GM18870 (cell line): ENCODE data around the gene NRXN3.
"Not testable (repeated sequence)": the region's sequence is repeated elsewhere in the genome, so short reads cannot be mapped to it uniquely, and the experiment has no call there.

Experiments
- ATAC-seq: cut with Tn5 transposase; IDR thresholded peaks from one replicate; pipeline ENCODE4 v1.9.1; 2021; ENCODE audit warnings: moderate library complexity; ENCODE audit not compliant: unreplicated experiment

Gene NRXN3

DNA sequence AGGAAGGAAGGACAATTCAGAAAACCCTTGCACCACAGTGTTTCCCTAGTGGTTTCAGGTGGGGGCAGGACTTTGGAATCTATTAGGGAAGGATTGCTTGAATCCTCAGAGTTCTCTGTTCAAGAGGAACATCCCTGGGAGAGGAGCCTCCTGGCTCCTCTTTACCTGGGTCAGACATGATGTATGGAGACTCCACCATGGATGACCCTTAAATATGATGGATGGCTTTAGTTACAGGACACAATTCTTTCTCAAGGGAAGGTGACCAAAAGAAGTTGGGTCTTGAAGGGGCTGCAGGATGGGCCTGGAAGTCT, 396.6 kb downstream of the NRXN3 start:
- peak; percentile 4 for ATAC-seq

DNA sequence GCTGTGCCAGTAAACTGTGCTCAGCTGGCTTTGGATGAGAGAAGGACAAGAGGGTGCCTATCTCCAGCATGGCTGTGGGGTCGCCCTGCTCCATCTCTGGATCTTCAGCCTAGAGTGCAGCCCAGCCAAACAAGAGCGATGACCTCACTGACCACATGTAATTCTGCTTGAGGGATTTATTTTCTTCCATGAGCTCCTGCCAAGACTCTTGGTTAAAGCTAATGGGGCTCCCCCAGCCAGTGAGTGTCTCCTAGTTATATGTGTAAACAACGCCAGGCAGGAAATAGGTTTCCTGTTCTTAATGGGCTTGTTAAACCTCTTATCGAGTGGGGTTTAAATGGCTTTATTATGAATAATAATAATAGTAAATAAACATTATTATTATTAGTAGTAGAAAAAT, 397.2 kb downstream of the NRXN3 start:
- no peak for ATAC-seq

DNA sequence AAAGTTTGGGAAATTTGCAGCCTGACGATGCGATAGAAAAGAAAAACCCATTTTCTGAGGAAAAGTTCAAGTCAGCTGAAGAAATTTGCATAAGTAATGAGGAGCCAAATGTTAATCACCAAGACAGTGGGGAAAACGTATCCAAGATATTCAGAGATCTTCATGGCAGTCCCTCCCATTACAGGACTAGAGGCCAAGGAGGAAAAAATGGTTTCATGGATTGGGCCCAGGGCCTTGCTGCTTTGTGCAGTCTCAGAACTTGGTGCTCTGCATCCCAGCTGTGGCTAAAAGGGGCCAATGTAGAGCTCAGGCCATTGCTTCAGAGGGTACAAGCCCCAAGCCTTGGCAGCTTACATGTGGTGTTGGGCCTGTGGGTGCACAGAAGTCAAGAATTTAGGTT, 403.6 kb downstream of the NRXN3 start:
- not testable (repeated sequence) for ATAC-seq

DNA sequence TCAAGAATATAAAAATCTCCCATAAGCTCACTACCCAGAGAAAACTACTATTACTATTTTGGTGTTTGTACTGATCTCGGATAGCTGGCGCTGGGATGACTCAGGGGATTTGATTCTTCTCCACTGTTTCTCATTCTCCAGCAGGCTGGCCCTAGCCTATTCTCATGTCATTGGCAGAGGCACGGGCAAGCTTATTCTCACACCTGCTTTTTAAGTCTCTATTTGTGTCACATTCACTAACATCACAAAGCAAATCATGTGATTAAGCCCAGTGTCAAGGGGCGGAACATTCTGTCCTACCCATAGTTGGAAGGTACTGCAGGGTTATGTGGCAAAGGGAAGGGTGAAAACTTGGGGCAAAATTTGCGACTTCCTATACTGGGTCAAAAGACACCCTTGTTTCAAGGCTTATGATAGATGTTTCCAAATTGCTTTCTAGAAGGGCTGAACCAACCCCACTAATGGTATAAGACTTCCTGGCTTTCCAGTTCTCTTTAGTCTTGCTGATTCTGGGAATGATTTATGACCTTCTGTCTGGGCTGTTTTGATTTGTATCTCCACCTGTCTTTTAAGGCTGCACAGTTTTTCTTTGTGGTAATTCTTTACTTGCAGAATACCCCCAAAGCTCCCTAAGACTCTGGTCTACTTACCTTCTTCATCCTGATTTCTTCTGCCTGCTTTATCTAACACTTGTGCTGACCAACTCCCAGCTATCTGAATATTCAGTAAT, 406.4 kb downstream of the NRXN3 start:
- ATAC-seq: no peak

DNA sequence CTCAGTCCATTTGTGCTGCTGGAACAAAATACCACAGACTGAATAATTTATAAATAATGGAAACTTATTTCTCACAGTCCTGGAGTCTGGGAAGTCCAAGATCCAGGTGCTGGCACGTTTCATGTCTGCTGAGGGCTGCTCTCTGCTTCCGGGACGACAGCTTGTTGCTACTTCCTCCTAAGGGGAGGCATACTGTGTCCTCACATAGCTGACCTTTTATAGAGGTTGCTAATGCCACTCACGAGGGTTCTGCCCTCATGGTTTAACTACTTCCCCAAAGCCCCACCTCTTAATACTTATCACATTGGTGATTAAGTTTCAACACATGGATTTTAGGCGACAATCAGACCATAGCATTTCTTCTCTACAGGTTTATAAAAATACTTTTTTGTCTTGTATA, 411.1 kb downstream of the NRXN3 start:
- ATAC-seq: no peak

DNA sequence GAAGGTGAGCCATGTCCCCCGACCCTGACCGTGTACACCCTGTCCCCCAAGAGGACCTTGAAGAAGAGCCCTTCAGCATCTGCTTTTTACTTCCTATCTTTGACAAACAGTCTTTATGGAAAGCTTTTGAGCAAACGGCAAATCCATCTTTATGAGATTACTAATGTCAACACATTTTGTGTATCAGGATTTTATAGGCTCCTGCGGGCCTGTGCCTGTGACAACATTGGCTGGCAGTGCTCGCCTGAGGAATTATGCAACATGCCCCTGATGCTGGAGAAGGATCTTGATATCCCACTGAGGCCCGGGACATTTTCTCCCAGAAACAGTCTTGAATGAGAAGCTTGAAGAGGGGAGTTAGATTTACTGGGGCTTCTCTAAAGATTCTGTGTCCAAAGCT, 416.5 kb downstream of the NRXN3 start:
- no peak for ATAC-seq

DNA sequence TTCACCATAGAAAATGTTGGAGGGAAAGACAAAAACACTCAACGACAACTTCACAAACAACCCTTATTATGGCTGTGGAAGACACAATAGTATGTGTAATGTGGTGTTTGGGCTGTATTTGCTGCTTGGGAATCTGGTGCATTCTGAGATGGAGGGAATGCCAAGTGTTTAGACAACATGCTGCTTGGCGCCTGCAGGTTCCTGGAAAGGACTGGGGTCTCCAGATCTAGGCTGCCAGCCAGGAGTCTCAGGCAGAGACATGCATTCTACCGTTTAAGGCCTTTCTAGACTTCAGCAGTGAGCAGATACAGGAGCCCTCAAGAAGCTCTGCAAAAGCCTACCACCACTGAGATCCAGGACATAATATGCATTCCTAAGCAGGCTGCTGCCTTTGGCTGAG, 418.7 kb downstream of the NRXN3 start:
- no peak for ATAC-seq

DNA sequence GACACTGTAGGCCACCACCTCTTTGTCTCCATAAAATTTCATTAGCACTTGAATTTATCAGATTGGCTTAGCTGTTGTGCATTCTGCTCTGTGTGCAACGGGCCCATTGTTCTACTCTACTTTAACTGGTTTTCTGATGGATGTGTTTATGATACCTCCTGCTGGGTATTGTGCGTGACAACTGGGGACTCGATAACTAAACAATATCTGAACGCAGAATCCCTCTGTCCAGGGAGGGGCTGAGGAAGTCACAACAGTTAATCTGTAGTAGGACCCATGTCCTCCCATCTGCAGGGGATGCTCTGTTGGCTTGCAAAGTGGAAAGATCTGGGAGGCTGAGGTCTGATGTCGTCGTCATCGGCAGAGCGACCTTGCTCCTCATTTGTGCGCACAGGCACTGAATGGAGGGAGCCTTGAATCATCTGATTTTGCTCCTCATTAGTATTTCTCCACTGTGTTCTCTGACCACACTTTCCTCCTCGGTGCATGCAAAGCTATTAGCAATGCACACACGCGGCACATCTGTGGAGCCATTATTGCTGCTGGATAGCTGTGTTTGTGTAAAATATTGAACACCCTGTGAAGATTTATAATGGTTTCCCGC, 422.5 kb downstream of the NRXN3 start:
- ATAC-seq: no peak

DNA sequence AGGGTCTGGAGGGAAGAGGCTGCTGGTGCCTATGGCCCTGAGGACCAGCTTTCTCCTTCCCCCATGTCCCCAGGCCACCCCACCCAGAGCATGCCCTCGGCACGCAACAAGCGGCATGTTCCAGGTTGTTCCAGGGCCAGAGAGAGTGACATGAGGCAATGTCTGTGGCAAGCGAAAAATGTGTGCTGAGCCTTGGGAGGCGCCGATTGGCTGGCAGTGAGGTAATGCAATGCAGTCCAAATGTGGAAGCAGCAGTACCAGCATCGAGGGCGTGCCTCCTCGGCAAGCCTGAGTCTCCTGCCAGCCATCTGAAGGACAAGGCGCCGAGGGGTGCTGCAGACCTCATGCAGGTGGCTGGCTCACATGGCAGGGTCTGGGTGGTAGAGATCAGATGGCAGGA, 423.8 kb downstream of the NRXN3 start:
- ATAC-seq: no peak

DNA sequence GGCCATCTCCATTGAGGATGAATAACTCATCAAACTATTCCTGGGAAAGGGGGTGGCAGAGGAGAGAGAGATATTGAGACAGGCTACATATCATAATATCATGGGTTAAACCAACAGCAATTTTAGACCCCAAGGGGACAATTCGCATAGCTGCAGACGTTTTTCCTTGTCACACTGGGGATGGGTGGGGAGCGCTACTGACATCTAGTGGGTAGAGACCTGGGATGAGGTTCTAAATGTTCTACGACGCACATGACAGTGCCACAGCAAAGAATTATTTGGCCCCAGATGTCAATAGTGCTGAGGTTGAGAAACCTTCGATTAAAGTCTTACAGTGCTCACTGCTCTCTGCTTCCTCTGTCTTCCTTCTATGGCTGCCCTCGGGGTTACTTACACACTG, 425.6 kb downstream of the NRXN3 start:
- ATAC-seq: no peak

DNA sequence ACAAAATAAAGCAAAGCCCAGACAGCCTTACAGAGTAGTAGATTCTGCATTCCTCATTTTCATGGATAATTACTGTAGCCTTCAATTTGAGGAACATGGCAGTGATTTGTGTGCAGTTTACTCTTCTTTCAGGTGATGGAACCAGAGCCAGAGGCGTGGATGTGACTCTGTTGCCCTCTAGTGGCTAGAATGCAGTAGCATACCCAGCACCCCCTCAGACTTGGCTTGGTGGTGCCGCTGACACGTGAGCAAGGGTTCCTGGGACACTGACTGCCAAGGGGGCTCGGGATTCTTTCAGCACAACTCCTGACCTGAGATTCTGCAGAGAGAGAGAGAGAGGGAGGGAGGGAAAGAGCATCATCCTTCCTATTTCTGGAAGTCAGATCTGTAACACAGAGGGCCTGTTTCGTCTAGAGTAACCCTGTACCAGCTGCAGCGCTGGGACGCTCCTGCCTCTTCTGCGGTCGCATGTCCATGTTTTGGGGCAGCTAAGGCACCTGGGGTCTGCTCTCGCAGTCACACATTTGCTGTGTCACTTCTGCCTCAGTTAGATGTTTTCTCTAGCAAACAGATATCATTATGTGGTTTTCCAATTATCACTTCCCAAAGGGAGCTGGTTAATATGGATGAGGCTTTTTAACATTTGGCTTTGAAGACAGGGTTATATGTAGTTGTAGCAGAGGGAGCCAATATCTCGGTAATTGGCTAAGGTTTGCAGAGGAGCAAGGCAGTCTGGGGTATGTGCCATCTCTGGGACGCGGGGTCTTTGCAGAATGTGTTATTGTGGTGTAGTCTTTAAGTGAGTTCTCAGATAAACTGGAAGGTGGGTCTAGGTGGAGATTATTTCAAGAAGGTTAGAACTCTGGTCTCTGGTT, 428.1 kb downstream of the NRXN3 start:
- ATAC-seq: peak; percentile 86

DNA sequence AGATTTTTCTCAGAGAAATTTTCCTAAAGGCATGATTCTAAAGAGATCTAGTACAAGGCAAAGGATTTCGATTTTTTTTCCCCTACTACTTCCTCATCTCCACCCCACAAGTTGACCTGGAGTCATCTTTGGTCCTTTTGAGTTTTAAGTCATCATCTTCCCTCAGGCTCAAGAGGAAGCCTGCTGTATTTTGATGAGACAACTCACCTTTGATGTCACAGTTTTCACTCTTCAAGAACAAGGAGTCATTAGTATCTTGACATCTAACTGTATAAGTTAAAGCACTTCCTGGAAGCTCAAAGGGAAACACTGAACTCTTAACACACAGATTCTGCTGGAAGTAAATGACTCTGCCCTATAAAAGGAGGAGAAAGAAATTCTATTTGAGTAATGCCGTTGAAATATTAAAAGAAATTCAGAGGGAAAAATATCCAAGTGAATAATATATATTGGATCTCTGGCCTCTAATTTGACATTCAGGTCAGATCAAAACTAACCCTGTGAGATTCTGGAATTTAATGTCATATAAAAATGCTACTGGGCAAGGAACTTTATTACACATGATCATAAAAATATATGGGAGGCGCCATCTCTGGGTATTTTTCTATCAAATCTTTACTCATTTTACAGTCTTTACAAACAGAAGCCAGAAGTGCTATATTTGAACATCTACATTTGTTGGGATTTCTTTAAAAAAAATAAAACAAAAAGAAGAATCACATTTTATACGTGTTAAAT, 435.0 kb downstream of the NRXN3 start:
- ATAC-seq: no peak

DNA sequence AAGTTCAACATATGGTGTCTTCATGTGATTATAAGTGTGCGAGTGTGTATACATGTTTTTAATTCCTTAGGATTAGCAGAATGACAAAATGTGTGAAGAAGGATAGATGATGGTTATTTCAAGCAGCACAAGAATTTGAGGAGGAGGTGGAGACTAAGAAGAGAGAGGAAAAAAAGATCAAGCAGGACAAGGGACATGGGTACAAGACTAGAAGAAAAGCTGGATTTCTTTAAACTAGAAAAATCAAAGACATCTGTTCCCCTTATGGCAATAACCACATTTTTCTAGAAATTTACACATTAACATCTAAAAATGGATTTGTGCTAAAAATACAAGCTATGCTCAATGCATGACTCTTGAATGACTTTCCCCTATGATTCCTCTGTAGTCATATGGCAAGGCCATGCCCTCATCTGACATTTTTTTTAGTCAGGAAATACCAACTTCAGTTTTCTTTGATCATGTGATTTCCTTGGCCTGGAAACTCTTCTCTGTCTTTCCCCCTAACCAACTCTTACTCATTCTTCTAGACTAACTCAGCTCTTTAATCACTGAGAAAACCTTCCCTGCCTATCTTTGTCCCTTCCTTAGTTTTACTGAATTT, 435.8 kb downstream of the NRXN3 start:
- ATAC-seq: no peak

DNA sequence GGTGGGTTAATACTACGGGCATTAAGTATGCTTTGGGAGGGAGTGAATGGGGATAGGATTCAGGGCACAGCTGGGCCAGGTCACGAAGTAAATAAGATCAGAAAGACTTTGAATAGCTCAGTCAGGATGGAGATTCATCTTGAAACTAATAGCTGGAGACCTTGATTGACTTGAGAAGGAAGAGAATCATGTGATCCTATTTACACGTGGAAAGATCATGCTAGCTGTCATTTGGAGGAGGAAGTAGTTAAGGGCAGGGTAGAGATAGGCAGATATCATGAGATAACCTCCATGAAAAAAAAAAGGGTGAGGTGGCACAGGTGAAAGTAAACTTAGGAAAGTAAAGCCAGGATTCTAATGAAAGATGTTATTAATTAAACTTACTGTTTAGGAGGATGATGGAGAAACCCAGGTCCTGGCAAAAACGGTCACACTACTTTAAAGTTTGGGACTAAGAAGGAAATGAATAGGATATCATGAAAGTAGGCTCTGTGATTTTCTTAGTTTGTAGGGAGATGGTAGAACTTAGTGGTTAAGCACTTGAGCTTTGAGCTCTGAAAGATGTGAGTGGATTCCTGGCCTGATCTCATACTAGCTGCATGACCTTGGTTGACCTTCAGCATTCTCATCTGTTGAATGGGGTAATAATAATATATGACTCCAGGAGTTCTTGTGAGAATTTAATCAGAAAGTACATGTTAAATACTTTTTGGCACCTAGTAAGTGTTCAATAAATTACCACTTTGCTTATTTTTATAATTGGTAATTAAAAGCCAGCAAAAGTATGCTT, 439.0 kb downstream of the NRXN3 start:
- no peak for ATAC-seq

DNA sequence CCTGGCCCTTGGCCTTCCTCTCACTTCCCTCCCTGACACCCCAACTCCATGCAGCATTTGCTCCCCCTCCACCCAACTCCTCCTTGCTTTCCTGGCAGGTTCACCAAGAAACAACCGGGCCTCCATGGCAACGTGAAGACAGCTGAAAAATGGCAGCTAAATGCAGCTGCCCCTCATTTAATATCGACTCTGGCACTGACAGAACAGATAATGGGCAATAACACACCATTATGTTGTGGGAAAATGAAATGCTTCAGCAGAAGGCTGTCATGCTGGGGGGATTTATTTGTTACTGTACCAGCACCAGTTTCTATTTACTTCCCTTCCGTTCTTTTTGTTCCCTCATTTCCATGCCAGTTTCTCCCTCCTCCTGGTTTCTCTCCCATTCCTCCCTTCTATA, 440.8 kb downstream of the NRXN3 start:
- ATAC-seq: no peak

DNA sequence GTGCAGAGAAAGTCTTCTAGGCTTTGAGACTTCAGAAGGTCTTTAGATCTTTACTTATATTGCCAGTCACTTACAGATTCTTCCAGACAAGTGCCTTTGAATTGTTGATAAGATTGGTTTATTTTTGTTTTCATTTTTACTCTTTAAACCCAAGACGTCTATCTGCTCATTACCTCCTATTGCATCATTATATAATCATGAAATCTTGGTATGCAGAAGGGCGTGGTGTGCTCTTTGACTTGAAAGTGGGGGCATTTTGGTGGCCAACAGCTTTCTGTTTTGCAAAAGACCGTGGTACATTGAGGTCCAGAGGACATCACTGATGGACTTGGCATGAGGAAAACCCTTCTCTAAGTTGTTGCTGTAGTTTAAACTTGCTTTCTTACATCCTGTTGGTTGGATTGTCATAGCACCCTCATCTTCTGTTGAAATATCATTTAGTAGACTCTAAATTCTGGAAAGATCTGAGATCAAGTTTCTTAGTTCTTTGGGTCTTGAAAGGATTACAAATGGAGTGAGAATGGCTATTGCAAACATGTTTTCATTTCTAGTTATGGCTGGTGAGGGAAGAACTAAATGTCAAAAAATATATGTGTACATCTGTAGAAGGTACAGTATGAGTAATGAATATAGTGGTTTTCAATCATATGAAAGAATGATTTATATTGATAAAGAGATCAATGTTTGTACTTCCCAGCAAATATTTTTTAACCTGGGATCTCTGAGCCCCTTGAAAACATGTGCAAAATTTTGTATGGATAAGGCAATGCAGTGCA, 441.8 kb downstream of the NRXN3 start:
- no peak for ATAC-seq

DNA sequence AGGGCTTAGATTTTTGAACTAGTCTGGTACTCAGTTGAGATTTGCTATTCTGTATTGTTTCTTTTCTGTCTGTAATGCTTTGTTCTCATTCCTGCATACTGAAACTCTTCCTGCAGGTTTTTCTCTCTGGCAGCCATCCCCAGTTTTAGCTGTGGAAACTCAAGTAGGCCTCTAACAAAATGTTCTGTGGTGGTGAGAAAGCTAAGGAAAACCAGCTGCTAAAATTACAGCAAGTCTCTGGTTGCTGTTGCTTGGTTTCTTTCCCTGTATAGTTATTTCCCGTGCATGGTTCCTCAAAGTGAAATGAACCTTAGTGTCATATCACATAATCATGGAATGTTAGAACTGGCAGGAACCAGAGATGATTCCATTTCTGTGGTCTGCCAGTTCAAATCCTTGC, 442.5 kb downstream of the NRXN3 start:
- no peak for ATAC-seq

DNA sequence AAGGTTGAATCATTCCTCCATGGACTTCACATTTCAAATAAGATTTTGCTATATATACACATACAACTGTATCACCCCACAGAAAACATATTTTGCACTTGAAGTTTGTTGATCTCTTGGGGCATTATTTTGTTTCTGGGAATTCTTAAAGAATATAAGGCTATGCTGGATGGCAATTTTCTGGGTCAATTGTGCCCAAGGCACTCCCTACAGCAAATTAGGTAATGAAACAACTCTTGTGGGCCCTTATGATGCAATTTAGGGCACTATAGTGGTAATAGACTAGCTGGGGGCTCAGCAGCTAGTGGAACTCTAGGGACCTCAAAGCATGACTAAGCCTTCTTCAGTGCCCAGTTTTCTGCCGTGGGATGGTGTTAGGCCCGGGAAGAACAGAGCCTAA, 444.4 kb downstream of the NRXN3 start:
- no peak for ATAC-seq

DNA sequence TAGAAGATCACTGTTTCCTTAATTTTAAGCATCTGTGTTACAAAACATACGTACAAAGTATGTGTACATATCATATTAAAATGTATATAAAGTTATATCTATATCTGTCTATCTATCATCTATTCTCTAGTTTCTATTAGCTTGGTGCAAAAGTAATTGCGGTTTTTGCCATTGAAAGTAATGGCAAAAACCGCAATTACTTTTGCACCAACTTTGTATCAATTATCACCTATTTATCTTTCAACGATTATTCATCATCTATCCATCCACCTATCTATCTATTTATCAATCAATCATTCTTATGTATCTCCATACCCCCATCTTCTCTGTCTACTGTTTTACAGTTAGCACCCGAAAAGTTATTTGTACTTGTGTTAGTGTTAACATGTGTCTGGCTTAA, 447.6 kb downstream of the NRXN3 start:
- no peak for ATAC-seq

DNA sequence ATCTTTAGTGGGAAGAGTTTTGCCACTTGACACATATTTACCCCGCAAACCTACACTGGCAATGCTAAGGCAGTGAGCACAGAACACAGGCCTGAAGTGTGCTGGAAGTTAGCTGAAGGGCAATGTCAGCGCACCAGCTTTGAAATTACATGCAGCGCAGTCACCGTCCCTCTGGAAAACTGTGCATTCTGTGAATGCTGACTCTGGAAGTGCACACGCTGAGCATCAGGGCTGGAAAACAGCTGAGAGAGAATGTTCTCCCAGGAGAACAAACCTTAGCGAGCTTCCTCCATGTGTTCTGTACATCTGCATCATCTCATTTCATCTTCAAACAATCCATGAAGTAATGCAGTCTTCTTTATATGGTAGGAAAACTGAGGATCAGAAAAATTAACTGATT, 448.2 kb downstream of the NRXN3 start:
- ATAC-seq: no peak
